Measurements from ENCODE around the gene ABTB2. TPM values are rescaled to one million over a fixed set of nuclear protein-coding genes. Genes with fewer than 3 reads are reported as not detected.

ABTB2 gene
- polyA plus RNA-seq, 1 donor from 2014 or later: 0.68 TPM

DNA sequence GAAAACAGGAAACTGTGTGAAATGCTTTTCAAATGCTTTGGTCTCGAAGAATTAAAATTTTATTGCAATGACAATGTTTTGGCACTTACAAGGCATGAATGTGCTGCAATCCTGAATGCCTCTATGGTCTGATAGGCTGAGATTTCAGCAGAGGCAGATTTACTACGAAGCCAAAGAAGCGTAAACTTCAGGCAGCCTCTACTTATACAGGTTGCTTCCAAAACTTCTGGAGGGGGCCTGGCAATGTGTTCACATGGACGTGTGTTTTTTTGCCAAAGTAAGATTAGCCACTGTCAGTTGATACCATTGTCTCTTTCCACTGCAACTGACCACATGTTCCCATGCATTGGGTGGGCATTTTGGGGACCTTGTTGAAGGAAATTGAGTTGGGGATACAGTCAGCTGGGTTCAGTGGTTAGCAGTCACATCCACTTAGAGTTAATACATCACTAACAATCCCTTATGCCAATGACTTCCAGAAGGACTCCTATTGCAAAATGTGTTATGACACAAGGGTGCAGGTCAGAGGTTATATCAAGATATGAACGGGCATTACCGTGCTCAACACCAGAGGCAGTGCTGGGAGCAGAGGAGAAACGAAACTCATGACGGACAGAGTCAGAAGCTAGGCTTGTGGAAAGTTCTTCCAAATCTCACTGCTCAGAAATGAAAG is 48.8 kb downstream of the ABTB2 start:
- H3K4me2 ChIP-seq (ENCODE audit: low read length): no peak overlapping the region
- no peaks in the 10 kb centered on the region for H3K27me3 ChIP-seq (ENCODE audit: insufficient read depth, low read depth, low read length)
- H2AFZ ChIP-seq (ENCODE audit: low read depth, low read length): no peak overlapping the region
- no peak overlapping the region for H3K4me3 ChIP-seq (ENCODE audit: low read length)
- no peak overlapping the region for H3K27ac ChIP-seq (ENCODE audit: low read length)
- no peaks in the 10 kb centered on the region for H3K9me2 ChIP-seq (ENCODE audit: insufficient read depth, low read length)
- no peaks in the 10 kb centered on the region for H3K36me3 ChIP-seq (ENCODE audit: insufficient read depth, low read length)
- no peaks in the 10 kb centered on the region for H3F3A ChIP-seq (ENCODE audit: insufficient read depth, low read length, poor library complexity, severe bottlenecking)
- no peak for TF ChIP-seq EP300 (conservative IDR thresholded peaks at IDR 0.05; ENCODE audit: poor library complexity, severe bottlenecking)
- no peak for TF ChIP-seq TAF1 (IDR thresholded peaks at IDR 0.05; ENCODE audit: low read depth)
- TF ChIP-seq RAD21 (conservative IDR thresholded peaks at IDR 0.05): no peak
- TF ChIP-seq, protein P1, sequence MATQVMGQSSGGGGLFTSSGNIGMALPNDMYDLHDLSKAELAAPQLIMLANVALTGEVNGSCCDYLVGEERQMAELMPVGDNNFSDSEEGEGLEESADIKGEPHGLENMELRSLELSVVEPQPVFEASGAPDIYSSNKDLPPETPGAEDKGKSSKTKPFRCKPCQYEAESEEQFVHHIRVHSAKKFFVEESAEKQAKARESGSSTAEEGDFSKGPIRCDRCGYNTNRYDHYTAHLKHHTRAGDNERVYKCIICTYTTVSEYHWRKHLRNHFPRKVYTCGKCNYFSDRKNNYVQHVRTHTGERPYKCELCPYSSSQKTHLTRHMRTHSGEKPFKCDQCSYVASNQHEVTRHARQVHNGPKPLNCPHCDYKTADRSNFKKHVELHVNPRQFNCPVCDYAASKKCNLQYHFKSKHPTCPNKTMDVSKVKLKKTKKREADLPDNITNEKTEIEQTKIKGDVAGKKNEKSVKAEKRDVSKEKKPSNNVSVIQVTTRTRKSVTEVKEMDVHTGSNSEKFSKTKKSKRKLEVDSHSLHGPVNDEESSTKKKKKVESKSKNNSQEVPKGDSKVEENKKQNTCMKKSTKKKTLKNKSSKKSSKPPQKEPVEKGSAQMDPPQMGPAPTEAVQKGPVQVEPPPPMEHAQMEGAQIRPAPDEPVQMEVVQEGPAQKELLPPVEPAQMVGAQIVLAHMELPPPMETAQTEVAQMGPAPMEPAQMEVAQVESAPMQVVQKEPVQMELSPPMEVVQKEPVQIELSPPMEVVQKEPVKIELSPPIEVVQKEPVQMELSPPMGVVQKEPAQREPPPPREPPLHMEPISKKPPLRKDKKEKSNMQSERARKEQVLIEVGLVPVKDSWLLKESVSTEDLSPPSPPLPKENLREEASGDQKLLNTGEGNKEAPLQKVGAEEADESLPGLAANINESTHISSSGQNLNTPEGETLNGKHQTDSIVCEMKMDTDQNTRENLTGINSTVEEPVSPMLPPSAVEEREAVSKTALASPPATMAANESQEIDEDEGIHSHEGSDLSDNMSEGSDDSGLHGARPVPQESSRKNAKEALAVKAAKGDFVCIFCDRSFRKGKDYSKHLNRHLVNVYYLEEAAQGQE (IDR thresholded peaks at IDR 0.05; ENCODE audit: borderline replicate concordance): no peak
- TF ChIP-seq POLR2AphosphoS5 (IDR thresholded peaks at IDR 0.05): no peak
- no peak for TF ChIP-seq SMC3 (conservative IDR thresholded peaks at IDR 0.05; ENCODE audit: poor library complexity)
- no peak for TF ChIP-seq EZH2 (IDR thresholded peaks at IDR 0.05; ENCODE audit: borderline replicate concordance, insufficient read depth, low read length, poor library complexity, severe bottlenecking)
- TF ChIP-seq, protein P2, sequence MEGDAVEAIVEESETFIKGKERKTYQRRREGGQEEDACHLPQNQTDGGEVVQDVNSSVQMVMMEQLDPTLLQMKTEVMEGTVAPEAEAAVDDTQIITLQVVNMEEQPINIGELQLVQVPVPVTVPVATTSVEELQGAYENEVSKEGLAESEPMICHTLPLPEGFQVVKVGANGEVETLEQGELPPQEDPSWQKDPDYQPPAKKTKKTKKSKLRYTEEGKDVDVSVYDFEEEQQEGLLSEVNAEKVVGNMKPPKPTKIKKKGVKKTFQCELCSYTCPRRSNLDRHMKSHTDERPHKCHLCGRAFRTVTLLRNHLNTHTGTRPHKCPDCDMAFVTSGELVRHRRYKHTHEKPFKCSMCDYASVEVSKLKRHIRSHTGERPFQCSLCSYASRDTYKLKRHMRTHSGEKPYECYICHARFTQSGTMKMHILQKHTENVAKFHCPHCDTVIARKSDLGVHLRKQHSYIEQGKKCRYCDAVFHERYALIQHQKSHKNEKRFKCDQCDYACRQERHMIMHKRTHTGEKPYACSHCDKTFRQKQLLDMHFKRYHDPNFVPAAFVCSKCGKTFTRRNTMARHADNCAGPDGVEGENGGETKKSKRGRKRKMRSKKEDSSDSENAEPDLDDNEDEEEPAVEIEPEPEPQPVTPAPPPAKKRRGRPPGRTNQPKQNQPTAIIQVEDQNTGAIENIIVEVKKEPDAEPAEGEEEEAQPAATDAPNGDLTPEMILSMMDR (IDR thresholded peaks at IDR 0.05; ENCODE audit: poor library complexity, severe bottlenecking): no peak
- TF ChIP-seq MXI1 (conservative IDR thresholded peaks at IDR 0.05; ENCODE audit: poor library complexity, severe bottlenecking): no peak
- no peaks in the 10 kb centered on the region for H3K9me3 ChIP-seq (ENCODE audit: low read length)
- H4K20me1 ChIP-seq (ENCODE audit: insufficient read depth): no peaks in the 10 kb centered on the region
- no peaks in the 10 kb centered on the region for H3K79me2 ChIP-seq (replicated peaks; ENCODE audit: insufficient read depth, low read length)
- no peak overlapping the region for H3K9ac ChIP-seq (ENCODE audit: low read length)

DNA sequence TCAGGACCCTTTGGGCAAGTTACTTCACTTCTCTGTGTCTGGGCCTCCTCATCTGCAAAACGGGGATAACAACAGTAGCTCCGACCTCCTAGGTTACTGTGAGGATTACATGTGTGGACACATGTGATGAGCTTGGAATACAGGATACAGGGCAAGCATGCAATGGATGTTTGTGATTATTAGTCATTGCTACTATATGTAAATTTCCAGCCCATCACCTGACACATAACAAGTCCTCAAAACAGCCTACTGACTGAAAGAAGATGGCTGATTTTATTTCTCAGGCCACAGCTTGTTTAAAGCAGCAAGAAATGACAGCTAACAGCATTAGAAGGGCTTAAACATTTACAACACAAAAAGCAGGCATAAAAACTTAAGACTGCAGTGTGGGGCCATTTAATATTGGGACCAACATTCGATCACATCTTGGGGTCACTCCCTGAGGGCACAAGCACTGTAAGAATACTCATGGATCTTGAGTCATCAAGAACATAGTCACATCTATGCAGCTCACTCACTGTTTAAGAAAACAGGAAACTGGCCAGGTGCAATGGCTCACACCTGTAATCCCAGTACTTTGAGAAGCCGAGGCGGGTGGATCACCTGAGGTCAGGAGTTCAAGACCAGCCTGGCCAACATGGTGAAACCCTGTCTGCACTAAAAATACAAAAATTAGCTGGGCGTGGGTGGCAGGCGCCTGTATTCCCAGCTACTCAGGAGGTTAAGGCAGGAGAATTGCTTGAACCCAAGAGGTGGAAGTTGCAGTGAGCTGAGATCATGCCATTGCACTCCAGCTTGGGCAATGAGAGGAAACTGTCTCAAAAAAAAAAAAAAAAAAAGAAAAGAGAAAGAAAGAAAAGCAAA is 49.5 kb downstream of the ABTB2 start:
- no peaks in the 10 kb centered on the region for H3F3A ChIP-seq (ENCODE audit: insufficient read depth, low read length, poor library complexity, severe bottlenecking)
- H3K4me3 ChIP-seq (ENCODE audit: low read length): no peak overlapping the region
- H4K20me1 ChIP-seq (ENCODE audit: insufficient read depth): no peaks in the 10 kb centered on the region
- H3K27me3 ChIP-seq (ENCODE audit: insufficient read depth, low read depth, low read length): no peaks in the 10 kb centered on the region
- no peaks in the 10 kb centered on the region for H3K9me3 ChIP-seq (ENCODE audit: low read length)
- H3K79me2 ChIP-seq (replicated peaks; ENCODE audit: insufficient read depth, low read length): no peaks in the 10 kb centered on the region
- TF ChIP-seq RAD21 (conservative IDR thresholded peaks at IDR 0.05): no peak
- TF ChIP-seq EZH2 (IDR thresholded peaks at IDR 0.05; ENCODE audit: borderline replicate concordance, insufficient read depth, low read length, poor library complexity, severe bottlenecking): no peak
- TF ChIP-seq, protein P2 (IDR thresholded peaks at IDR 0.05; ENCODE audit: poor library complexity, severe bottlenecking): no peak
- TF ChIP-seq, protein P1 (IDR thresholded peaks at IDR 0.05; ENCODE audit: borderline replicate concordance): no peak
- no peak for TF ChIP-seq SMC3 (conservative IDR thresholded peaks at IDR 0.05; ENCODE audit: poor library complexity)
- no peak for TF ChIP-seq EP300 (conservative IDR thresholded peaks at IDR 0.05; ENCODE audit: poor library complexity, severe bottlenecking)
- TF ChIP-seq MXI1 (conservative IDR thresholded peaks at IDR 0.05; ENCODE audit: poor library complexity, severe bottlenecking): no peak
- no peak for TF ChIP-seq POLR2AphosphoS5 (IDR thresholded peaks at IDR 0.05)
- no peak for TF ChIP-seq TAF1 (IDR thresholded peaks at IDR 0.05; ENCODE audit: low read depth)
- no peak overlapping the region for H2AFZ ChIP-seq (ENCODE audit: low read depth, low read length)
- H3K27ac ChIP-seq (ENCODE audit: low read length): no peak overlapping the region
- H3K9ac ChIP-seq (ENCODE audit: low read length): no peak overlapping the region
- no peaks in the 10 kb centered on the region for H3K9me2 ChIP-seq (ENCODE audit: insufficient read depth, low read length)
- H3K4me2 ChIP-seq (ENCODE audit: low read length): no peak overlapping the region
- H3K36me3 ChIP-seq (ENCODE audit: insufficient read depth, low read length): no peaks in the 10 kb centered on the region

All from neural cell (in vitro differentiated cells).